Dedifferentiated amniotic fluid mesenchymal stem cell (primary cell): Measurements from ENCODE around the gene ATP5PF.
"Not testable (repeated sequence)": the region's sequence is repeated elsewhere in the genome, so short reads cannot be mapped to it uniquely, and the experiment has no call there.

Experiments used
- DNase-seq: peaks from one replicate; pipeline ENCODE4 v3.0.0-alpha.2; 2016; ENCODE audit errors: extremely low spot score

Gene ATP5PF

GRCh38 chr21:25734904-25735645, at the start of gene ATP5PF, which contains the start of gene GABPA:
ATP5PF (minus strand) TSS chr21:25734904; CDS start chr21:25729794, 5,110 bp downstream.
GABPA (plus strand) TSS chr21:25734972; CDS start chr21:25741599, 6,627 bp downstream.
- DNase-seq: peak; percentile 98

- not testable (repeated sequence) for DNase-seq
These were observed 43.6 kb upstream of the ATP5PF start for GRCh38 chr21:25778126-25778875.

GRCh38 chr21:25776440-25776839, 41.7 kb upstream of the ATP5PF start:
- DNase-seq: no peak

- no peak for DNase-seq
These were observed 38.0 kb upstream of the ATP5PF start for GRCh38 chr21:25772686-25773085.

- no peak for DNase-seq
These were observed 33.2 kb upstream of the ATP5PF start for GRCh38 chr21:25767921-25768320.

GRCh38 chr21:25764065-25764464, 29.4 kb upstream of the ATP5PF start:
- no peak for DNase-seq

- DNase-seq: no peak
These were observed 26.0 kb upstream of the ATP5PF start for GRCh38 chr21:25760677-25761076.

GRCh38 chr21:25760061-25760460, 25.4 kb upstream of the ATP5PF start:
- no peak for DNase-seq

GRCh38 chr21:25759573-25759972, 24.9 kb upstream of the ATP5PF start:
- DNase-seq: no peak

- no peak for DNase-seq
These were observed 22.8 kb upstream of the ATP5PF start for GRCh38 chr21:25757531-25757930.

- no peak for DNase-seq
These were observed 21.7 kb upstream of the ATP5PF start for GRCh38 chr21:25756190-25756932.

GRCh38 chr21:25752416-25752815, 17.7 kb upstream of the ATP5PF start:
- DNase-seq: no peak

GRCh38 chr21:25750085-25750484, 15.4 kb upstream of the ATP5PF start:
- DNase-seq: no peak

GRCh38 chr21:25744854-25745253, 10.2 kb upstream of the ATP5PF start:
- no peak for DNase-seq

- no peak for DNase-seq
These were observed 8.2 kb upstream of the ATP5PF start for GRCh38 chr21:25742900-25743299.

GRCh38 chr21:25737421-25737820, 2.7 kb upstream of the ATP5PF start:
- DNase-seq: no peak

- peak; percentile 68 for DNase-seq
These were observed 1.2 kb upstream of the ATP5PF start for GRCh38 chr21:25735646-25736597.

GRCh38 chr21:25734654-25734903, 125 bp downstream of the ATP5PF start:
- no peak for DNase-seq

GRCh38 chr21:25733859-25734653, 648 bp downstream of the ATP5PF start:
- DNase-seq: peak; percentile 49

GRCh38 chr21:25732091-25732760, 2.5 kb downstream of the ATP5PF start:
- no peak for DNase-seq
